AG04450 (cell line): ENCODE data around the gene ARHGDIG. TPM values are rescaled to one million over a fixed set of nuclear protein-coding genes. Genes with fewer than 3 reads are reported as not detected.

Source experiments
- CTCF ChIA-PET: fragments of 300-600, 350-600 bp; formaldehyde crosslinking; extraction: SDS; loops from one replicate; lab custom pipeline; 2022; ENCODE audit warnings: antibody characterized with exemption, inconsistent platforms; lab: Charles Lee
- POLR2A ChIA-PET: fragments of 350-600 bp; formaldehyde crosslinking; extraction: SDS; loops from one replicate; lab custom pipeline; 2021; ENCODE audit warnings: antibody characterized with exemption, inconsistent platforms; lab: Yijun Ruan, JAX
- DNase-seq: peaks from one replicate; pipeline ENCODE4 v3.0.0-alpha.2; 2011; ENCODE audit warnings: low read depth, low spot score
- H3K27ac ChIP-seq: one replicate; pipeline ENCODE4 v1.5.1; 2012; ENCODE audit warnings: low read depth, low read length, control low read depth
- H3K27me3 ChIP-seq: one replicate; pipeline ENCODE4 v1.6.0; 2012; ENCODE audit warnings: low read length; ENCODE audit not compliant: control insufficient read depth, insufficient read depth
- H3K4me3 ChIP-seq: 2 replicates; pipeline ENCODE4 v1.5.1; 2011; ENCODE audit warnings: mild to moderate bottlenecking, low read depth, low read length, control low read depth
- H3K9me3 ChIP-seq: 2 replicates; pipeline ENCODE4 v1.5.1; 2012; ENCODE audit warnings: low read length; ENCODE audit not compliant: control insufficient read depth, insufficient read depth
- CTCF ChIP-seq: IDR thresholded peaks from 2 replicates; pipeline ENCODE4 v1.5.1; 2011; ENCODE audit warnings: low read depth, low read length, control low read depth, inconsistent platforms
- polyA plus RNA-seq: library from polyadenylated mRNA; depleted of rRNA; stranded (reverse); fragments of >200 nt; gene quantifications from 2 replicates; pipeline ENCODE4 v1.2.3, GENCODE V29; 2011

Gene ARHGDIG
- polyA plus RNA-seq, 1 experiment: not detected

- Histone ChIP-seq H3K27ac (no peak overlapping the region), H3K27me3 (peaks cover 18% of the 10 kb centered on the region), H3K9me3 (no peaks in the 10 kb centered on the region; the same call in 1 of the 2 replicates), H3K4me3 (no peak overlapping the region)
- no peak for TF ChIP-seq CTCF
- ChIA-PET CTCF (no interaction called here), POLR2A (no interaction called here)
- DNase-seq: no peak
These were observed 9.8 kb upstream of the ARHGDIG start for GRCh38 chr16:270381-271255.

- Histone ChIP-seq H3K27me3 (peaks cover 21% of the 10 kb centered on the region), H3K27ac (no peak overlapping the region), H3K4me3 (no peak overlapping the region), H3K9me3 (peaks cover 5% of the 10 kb centered on the region; the same call in 1 of the 2 replicates)
- TF ChIP-seq CTCF: no peak
- DNase-seq: no peak
- ChIA-PET POLR2A (no interaction called here), CTCF (interaction anchor here (0.7 kb wide), 1 partner anchor 128 kb away, joined by 3 read pairs; no protein-coding TSS in a partner anchor)
These were observed 7.5 kb upstream of the ARHGDIG start for GRCh38 chr16:272633-273546.

GRCh38 chr16:273547-274421 is 6.6 kb upstream of the ARHGDIG start:
- CTCF ChIA-PET: no interaction called here
- peaks cover 23% of the 10 kb centered on the region for H3K27me3 ChIP-seq
- POLR2A ChIA-PET: no interaction called here
- H3K4me3 ChIP-seq: no peak overlapping the region
- H3K27ac ChIP-seq: no peak overlapping the region
- TF ChIP-seq CTCF: no peak
- peaks cover 5% of the 10 kb centered on the region; the same call in 1 of the 2 replicates for H3K9me3 ChIP-seq
- DNase-seq: no peak

GRCh38 chr16:275041-275641 is 5.2 kb upstream of the ARHGDIG start:
- no peak for TF ChIP-seq CTCF
- ChIA-PET POLR2A (no interaction called here), CTCF (no interaction called here)
- Histone ChIP-seq H3K4me3 (peak overlapping the region; percentile 32; the same call in 1 of the 2 replicates), H3K27ac (no peak overlapping the region), H3K9me3 (peaks cover 5% of the 10 kb centered on the region; the same call in 1 of the 2 replicates), H3K27me3 (peaks cover 36% of the 10 kb centered on the region)
- DNase-seq: no peak
